Measurements from ENCODE around the gene SLIT3. TPM values are rescaled to one million over a fixed set of nuclear protein-coding genes. Genes with fewer than 3 reads are reported as not detected.
A peak's percentile ranks its signal among the peaks of the same experiment; 100 is the strongest.

The SLIT3 gene
- total RNA-seq, 1 donor from 2014 or later: not detected

DNA sequence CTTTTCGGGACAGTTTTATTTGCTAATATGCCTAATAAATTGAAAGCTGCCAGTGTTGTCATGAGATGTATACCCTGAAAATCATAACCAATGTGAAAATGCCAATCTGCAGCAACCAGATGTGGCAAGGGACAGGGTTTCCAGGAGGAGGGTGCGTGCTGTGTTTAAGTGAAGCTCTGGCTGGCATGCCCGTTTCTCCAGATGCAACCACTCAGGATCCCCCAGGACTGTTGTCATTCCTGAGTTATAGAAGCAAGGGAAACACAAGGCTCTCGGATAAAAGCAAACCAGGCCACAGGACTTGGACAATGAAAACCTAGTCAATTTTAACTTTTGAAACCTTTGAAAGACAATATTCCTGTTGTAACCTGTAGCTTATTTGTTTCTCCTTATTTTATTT is 360.2 kb downstream of the SLIT3 start:
- DNase-seq (ENCODE audit: low read depth): no peak

DNA sequence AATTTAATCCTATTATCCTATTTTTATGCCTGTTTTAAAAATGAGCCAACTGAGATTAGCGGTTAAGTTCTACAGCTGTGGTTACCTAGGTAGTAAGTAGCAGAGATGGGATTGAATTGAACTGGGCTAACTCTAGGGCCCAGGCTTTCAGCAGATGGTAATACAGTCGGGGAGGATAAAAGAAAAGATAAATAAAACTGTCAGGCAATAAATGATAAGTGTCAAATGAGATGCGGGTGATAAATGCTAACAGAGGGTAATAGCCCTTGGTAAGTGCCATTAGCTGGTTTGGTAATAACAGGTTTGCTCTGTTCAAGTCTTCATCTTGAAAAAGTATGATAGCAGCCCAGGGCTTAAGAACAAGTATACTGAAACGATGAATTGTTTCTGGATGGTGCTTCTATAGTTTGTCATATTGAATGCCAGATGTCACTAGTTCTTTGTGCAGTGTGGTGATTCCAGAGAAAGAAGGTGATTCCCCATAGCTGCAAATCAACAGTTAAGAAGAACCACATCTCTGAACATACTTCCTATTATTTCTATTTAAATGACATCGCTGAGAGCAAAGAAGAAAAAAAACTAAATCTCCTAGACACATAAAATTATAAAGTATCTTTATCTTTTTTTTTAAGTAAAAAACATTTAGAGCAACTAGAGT is 360.9 kb downstream of the SLIT3 start:
- DNase-seq (ENCODE audit: low read depth): no peak

- DNase-seq (ENCODE audit: low read depth): no peak
Measured at GRCh38 chr5:168939156-168939800, 361.7 kb downstream of the SLIT3 start.

DNA sequence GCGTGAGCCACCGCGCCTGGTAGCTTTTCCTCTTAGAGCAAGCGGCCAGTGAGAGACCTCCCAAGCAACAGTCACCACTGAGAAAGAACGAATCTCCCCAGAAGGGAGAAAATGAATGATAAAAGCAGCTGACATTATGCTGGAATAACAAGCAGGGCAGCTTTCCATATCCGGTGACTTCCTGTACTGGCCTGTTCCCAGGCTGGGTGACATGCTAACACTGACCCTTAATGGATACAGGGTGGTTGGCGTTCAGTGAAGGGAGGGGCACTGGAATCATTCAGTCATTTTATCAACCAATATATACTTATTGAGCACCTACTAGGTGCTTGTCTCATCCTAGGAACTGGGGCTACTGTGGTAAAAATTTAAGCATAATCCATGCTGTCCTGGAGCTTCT is 364.4 kb downstream of the SLIT3 start:
- no peak for DNase-seq (ENCODE audit: low read depth)

- no peak for DNase-seq (ENCODE audit: low read depth)
Measured at GRCh38 chr5:168935183-168935582, 365.8 kb downstream of the SLIT3 start.

DNA sequence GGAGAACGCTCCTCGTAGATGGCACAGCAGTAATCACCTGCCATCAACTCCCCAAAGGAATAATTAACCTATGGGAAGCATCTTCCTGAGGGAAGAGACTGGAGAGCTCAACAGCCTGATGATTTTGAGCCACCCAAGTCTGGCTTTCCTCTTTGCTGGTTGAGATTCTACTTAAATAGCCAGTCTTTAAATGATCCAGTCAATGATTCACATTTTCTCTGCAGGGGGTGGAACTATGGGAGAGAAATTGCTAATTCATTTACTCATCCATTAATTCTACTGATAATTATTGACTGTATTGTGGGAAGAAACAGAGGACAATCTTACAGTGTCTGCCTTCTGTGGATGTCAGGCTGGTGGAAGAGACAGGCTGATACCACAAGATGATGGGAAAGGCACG is 366.8 kb downstream of the SLIT3 start:
- no peak for DNase-seq (ENCODE audit: low read depth)

DNA sequence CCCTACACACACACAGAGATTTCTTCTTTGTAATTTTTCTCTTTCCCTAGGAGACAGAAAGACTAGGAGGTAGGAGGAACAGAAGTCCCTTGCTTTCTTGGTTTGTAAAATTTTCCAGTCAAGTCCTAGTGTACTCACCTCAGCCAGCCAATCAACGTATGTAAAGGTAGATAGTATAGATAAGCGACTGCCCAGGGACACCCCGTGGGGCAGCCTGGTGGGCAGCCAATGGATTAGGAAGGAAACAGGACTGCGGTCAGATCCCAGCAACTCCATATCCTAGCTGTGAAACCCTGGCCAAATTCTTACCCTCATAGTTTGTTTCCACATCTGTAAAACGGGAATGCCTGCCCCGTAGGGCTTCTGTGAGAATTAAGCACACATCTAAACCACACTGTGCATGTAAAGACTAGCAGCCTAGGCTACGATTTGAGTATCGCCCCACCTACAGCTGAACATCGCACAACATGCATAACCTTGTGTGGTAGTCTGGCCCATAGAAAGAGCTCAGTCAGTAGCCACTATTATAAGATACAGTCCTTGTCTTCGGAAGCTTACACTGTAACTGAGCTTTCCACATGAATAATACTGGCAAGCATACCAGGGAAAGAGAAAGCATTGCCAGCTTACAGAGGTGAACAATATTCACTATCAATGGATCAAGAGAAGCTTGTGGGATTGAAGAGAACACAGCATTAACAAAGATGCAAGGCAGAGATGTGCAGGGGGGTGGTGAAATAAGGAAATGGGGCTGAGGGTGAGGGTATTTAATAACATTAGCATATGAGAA is 368.3 kb downstream of the SLIT3 start:
- no peak for DNase-seq (ENCODE audit: low read depth)

GRCh38 chr5:168931638-168932345 is 369.1 kb downstream of the SLIT3 start:
- no peak for DNase-seq (ENCODE audit: low read depth)

GRCh38 chr5:168929656-168930055 is 371.3 kb downstream of the SLIT3 start:
- no peak for DNase-seq (ENCODE audit: low read depth)

- no peak for DNase-seq (ENCODE audit: low read depth)
Measured at GRCh38 chr5:168925160-168925559, 375.8 kb downstream of the SLIT3 start.

DNA sequence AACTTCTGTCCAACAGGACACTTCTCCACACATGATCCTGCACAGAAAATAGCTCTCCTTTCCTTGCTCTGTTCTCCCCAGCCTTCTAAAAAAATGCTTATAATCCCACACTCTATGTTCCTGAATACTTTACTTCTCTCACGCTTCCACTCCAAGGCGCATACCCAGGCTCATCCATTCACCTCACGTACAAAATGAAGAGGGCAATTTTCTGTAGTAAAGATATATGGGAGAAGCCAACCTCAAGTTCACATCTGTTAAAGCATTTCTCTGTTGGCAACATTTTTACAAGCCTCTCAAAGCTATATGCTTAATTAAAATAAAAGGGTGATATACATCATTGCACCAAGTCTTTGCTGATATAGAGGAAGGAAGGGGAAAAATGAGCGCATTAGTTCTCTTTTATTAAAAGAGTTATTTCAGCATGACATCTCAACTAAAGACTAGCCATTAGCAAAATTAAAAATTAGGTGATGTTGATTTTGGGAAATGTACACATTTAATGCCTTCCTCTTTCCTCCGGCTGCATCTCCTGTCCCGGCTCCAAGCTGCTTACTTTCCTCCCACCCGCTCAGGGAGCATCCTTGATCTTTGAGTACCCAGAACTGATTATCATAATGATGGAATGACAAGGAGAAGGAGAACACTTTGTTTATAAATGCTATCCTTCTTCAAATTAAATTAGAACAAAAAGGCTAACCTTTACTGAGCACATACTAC is 379.6 kb downstream of the SLIT3 start:
- DNase-seq (ENCODE audit: low read depth): no peak

DNA sequence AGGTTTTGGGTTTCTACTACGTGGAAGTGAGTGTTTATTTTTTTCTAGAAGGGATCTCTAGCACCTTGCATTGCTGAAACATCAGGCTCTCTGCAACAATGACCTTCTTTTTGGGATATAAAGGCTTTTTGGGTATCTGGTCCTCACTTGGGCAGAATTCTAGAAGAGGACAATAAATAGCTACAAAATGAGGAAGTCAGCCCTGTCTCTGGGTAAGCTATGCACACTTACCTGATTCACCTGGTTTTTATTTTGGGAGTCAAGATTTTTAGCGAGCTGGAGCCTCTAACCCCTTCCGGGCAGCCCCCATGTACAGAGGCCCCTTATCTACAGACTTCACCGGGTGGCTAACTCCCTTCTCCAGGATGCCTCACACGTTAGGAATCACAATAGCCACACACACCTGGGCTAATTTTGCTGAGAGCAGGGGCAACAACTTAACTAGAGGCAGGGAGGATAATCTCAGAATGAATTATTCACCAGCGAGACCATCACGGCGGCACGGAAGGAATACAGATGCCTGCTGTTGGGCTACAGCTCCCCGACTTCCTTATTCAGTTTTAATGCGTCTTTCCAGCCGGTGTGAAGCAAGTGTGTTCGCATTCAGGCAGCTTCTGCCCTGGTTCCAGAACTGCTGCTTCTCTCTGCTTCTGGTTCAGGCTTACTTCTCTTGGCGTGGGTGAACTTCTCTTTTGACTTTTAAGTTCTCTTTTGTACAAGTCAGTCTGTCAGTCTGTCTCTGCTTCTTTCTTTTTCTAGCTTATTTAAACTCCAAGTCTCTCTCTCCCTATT is 380.7 kb downstream of the SLIT3 start:
- DNase-seq (ENCODE audit: low read depth): no peak

DNA sequence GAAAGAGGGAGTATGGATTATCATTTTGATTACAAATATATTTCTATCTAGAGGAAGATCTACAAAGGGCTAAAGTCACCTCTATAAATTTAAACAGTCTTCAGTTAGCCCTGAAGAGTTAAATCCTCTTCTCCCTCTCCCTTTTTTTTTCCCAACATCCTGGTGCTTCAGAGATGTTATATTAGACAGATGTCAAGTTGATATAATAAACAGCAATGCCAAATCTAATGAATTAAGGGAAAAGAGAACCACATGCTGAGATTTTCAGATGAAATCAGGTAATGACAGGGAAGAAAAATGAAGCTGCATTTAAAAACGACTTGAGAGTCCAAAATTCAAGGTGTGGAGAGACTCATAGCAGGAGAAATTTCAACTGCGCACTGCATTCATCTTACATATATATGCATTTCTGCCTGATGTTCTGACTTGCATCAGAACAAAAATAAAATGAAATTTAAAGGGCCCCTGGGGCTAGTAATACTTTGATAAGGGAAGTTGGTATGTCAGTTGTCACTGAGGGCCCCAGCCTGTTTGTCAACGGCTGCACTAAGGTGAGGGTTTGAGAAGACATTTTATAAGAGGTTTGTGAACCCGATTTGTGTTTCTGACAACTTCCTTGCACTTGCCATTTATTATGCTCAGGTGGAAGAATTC is 382.9 kb downstream of the SLIT3 start:
- no peak for DNase-seq (ENCODE audit: low read depth)

DNA sequence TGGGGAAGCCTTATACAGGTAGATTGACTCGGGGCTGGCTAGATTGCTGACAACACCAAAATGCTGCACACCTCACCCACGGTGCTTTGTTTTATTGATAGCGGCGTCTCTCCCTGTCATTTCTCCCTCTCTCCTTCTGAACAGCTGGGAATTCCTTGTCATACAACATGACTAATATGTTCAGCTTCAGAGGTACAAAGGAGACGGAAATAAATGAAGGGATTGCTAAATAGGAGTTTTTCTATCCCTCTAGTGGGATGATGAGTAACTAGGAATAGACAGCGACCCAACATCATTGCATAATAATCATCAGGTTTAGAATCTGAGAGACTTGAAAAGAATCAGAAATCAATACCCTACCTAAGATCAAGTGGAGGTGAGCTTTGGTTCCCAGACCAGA is 384.1 kb downstream of the SLIT3 start:
- DNase-seq (ENCODE audit: low read depth): peak; percentile 5

DNA sequence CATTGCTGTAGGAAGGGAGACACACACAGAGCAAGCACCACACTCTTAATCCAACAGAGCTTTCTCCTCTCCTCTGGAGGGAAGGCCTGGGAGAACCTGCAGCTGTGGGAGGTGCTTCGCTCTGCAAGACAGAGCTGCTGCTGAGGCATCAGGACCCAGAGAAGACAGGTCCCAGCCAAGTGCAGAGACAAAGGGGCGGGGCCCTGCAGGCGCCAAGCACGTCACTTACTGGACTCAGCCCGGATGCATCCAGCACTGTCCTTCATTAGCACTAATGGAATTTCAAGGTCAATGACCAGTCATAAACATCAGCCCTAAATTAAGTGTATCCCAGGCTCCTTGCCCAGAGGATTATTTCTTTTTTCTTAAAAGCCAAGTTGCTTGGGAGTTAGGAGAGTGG is 384.7 kb downstream of the SLIT3 start:
- no peak for DNase-seq (ENCODE audit: low read depth)

DNA sequence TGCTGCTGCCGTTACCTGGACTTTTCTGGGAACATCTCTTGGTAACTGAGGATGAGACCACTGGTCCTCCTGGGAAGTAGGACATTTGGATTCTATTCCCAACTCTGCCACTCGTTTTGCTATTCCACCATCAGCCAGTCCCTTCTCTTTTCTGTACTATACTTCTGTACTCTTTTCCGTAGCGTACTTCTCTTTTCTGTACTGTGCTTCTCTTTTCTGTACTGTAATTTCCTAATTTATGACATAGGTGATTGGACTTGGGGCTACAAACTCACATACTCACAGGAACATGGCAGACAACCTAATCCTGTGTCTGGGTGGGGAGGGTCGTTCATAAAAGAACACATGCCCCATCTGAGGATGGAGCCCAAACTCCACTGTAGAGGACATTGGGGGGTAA is 386.4 kb downstream of the SLIT3 start:
- no peak for DNase-seq (ENCODE audit: low read depth)

DNA sequence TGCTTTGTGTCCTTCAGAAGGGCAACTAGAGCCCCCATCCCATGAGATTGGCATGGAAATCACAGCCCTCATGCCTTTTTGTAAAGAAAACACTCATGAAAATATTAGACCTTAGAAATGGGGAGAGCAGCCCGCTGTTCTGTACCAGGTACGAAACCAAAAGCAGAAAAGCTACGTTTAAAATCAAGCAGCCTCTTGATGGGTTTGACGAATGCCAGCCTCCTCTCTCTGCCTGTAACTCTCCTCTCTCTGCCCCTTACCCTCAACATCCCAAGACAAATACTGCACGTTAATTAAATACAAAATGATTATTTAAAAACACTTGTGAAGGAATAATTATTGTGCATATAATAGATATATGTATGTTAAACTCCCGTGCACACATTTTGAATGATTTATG is 390.1 kb downstream of the SLIT3 start:
- DNase-seq (ENCODE audit: low read depth): no peak

DNA sequence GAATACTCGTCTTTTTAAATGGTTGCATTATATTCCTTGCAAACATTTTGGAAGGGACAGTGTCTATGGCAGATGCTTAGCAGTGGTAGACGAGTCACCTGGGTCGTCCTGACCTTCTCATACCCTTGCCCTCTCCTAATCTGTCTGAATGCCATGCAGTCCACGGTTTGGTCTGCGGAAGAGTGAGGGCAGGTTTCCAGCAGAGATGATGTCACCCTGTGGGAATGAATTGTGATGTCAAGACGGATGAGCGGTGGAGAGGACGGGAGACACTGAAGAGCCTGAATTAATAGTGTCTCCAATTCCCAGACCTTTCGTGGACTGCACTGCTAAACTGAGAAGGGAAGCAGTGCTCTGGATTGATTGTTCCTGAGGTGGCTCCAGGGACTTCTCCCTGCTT is 392.7 kb downstream of the SLIT3 start:
- peak; percentile 3 for DNase-seq (ENCODE audit: low read depth)

GRCh38 chr5:168903061-168903460 is 397.9 kb downstream of the SLIT3 start:
- DNase-seq (ENCODE audit: low read depth): no peak

GRCh38 chr5:168899673-168900072 is 401.3 kb downstream of the SLIT3 start:
- DNase-seq (ENCODE audit: low read depth): no peak
